Stimulated activated CD8-positive, alpha-beta memory T cell treated with anti-CD3 and anti-CD28 coated beads, Interleukin-15, amount 100 ng/mL, for 24 hours (primary cell): Measurements from ENCODE around the gene RBM44.
"Not testable (repeated sequence)": the region's sequence is repeated elsewhere in the genome, so short reads cannot be mapped to it uniquely, and the experiment has no call there.

ENCODE experiments used
- DNase-seq: peaks from one replicate; pipeline ENCODE4 v3.0.0-alpha.2; 2020; ENCODE audit warnings: low read depth

Gene RBM44

GRCh38 chr2:237798236-237799059 lies at the start of gene RBM44:
Gene RBM44 (plus strand): TSS chr2:237798779. CDS start chr2:237813610, 14,831 bp downstream.
- no peak for DNase-seq

- no peak for DNase-seq
Measured at GRCh38 chr2:237749002-237749401, 49.6 kb upstream of the RBM44 start.

GRCh38 chr2:237749961-237750360 lies 48.6 kb upstream of the RBM44 start:
- DNase-seq: no peak

GRCh38 chr2:237750441-237750840 lies 48.1 kb upstream of the RBM44 start:
- DNase-seq: not testable (repeated sequence)

- DNase-seq: no peak
Measured at GRCh38 chr2:237752761-237753165, 45.8 kb upstream of the RBM44 start.

- DNase-seq: no peak
Measured at GRCh38 chr2:237754182-237754581, 44.4 kb upstream of the RBM44 start.

- no peak for DNase-seq
Measured at GRCh38 chr2:237754626-237755248, 43.8 kb upstream of the RBM44 start.

GRCh38 chr2:237757616-237758015 lies 41.0 kb upstream of the RBM44 start:
- no peak for DNase-seq

GRCh38 chr2:237758185-237758584 lies 40.4 kb upstream of the RBM44 start:
- no peak for DNase-seq

GRCh38 chr2:237759176-237759575 lies 39.4 kb upstream of the RBM44 start:
- no peak for DNase-seq

- DNase-seq: no peak
Measured at GRCh38 chr2:237760506-237761502, 37.8 kb upstream of the RBM44 start.

GRCh38 chr2:237762291-237763182 lies 36.0 kb upstream of the RBM44 start:
- DNase-seq: not testable (repeated sequence)

- no peak for DNase-seq
Measured at GRCh38 chr2:237763812-237764211, 34.8 kb upstream of the RBM44 start.

GRCh38 chr2:237765122-237765521 lies 33.5 kb upstream of the RBM44 start:
- not testable (repeated sequence) for DNase-seq

GRCh38 chr2:237765875-237766274 lies 32.7 kb upstream of the RBM44 start:
- no peak for DNase-seq

- no peak for DNase-seq
Measured at GRCh38 chr2:237766340-237766739, 32.2 kb upstream of the RBM44 start.

GRCh38 chr2:237772513-237772912 lies 26.1 kb upstream of the RBM44 start:
- DNase-seq: no peak

GRCh38 chr2:237773826-237774225 lies 24.8 kb upstream of the RBM44 start:
- no peak for DNase-seq

GRCh38 chr2:237774811-237775553 lies 23.6 kb upstream of the RBM44 start:
- DNase-seq: no peak

GRCh38 chr2:237779521-237779920 lies 19.1 kb upstream of the RBM44 start:
- DNase-seq: no peak
